Trophoblast cell (in vitro differentiated cells and primary cell): ENCODE results near the gene HLA-DQB2.
A peak's percentile ranks its signal among the peaks of the same experiment; 100 is the strongest.
"Not testable (repeated sequence)": the region's sequence is repeated elsewhere in the genome, so short reads cannot be mapped to it uniquely, and the experiment has no call there.

Source experiments
- DNase-seq, 2 donors: peaks; one replicate each; pipeline ENCODE4 v3.0.0-alpha.2; 2016
- H2AFZ ChIP-seq: 2 replicates; pipeline ENCODE4 v1.6.1; 2013; ENCODE audit warnings: low read length, moderate library complexity, mild to moderate bottlenecking; ENCODE audit not compliant: insufficient read depth, poor library complexity
- H2AK5ac ChIP-seq: 2 replicates; pipeline ENCODE4 v1.6.1; 2013; ENCODE audit warnings: mild to moderate bottlenecking, low read length
- H2BK120ac ChIP-seq: 2 replicates; pipeline ENCODE4 v1.6.1; 2013; ENCODE audit warnings: low read length, mild to moderate bottlenecking, moderate library complexity; ENCODE audit not compliant: insufficient read depth, poor library complexity
- H2BK12ac ChIP-seq: 2 replicates; pipeline ENCODE4 v1.6.1; 2013; ENCODE audit warnings: mild to moderate bottlenecking, low read length, moderate library complexity
- H2BK5ac ChIP-seq: 2 replicates; pipeline ENCODE4 v1.6.1; 2013; ENCODE audit warnings: low read length, low read depth, moderate library complexity, mild to moderate bottlenecking; ENCODE audit not compliant: poor library complexity
- H3K14ac ChIP-seq: 2 replicates; pipeline ENCODE4 v1.6.1; 2013; ENCODE audit warnings: mild to moderate bottlenecking, low read length
- H3K18ac ChIP-seq: 2 replicates; pipeline ENCODE4 v1.6.1; 2013; ENCODE audit warnings: mild to moderate bottlenecking, low read length
- H3K23ac ChIP-seq: 2 replicates; pipeline ENCODE4 v1.6.1; 2013; ENCODE audit warnings: low read length
- H3K27ac ChIP-seq: 2 replicates; pipeline ENCODE4 v1.5.1; 2013; ENCODE audit warnings: low read depth, mild to moderate bottlenecking, inconsistent platforms, low read length, moderate library complexity
- H3K27me3 ChIP-seq: 2 replicates; pipeline ENCODE4 v1.6.1; 2013; ENCODE audit warnings: inconsistent platforms, mild to moderate bottlenecking, low read length, moderate library complexity; ENCODE audit not compliant: insufficient read depth
- H3K36me3 ChIP-seq, 2 experiments: 1 replicate in 1 of 2; 2 replicates in 1 of 2; pipeline ENCODE4 v1.6.1; 2013; ENCODE audit warnings: low read length in 2 of 2, mild to moderate bottlenecking in 2 of 2, moderate library complexity in 1 of 2; ENCODE audit not compliant: insufficient read depth in 2 of 2, control insufficient read depth in 1 of 2
- H3K4ac ChIP-seq: 2 replicates; pipeline ENCODE4 v1.6.1; 2013; ENCODE audit warnings: low read depth, mild to moderate bottlenecking, low read length, moderate library complexity
- H3K4me1 ChIP-seq, 2 experiments: 1 replicate in 1 of 2; 2 replicates in 1 of 2; pipeline ENCODE4 v1.6.1; 2013; ENCODE audit warnings: low read length in 2 of 2, mild to moderate bottlenecking in 2 of 2, moderate library complexity in 1 of 2; ENCODE audit not compliant: insufficient read depth in 2 of 2, control insufficient read depth in 1 of 2
- H3K4me2 ChIP-seq: 2 replicates; pipeline ENCODE4 v1.6.1; 2013; ENCODE audit warnings: inconsistent platforms, mild to moderate bottlenecking, low read length, moderate library complexity
- H3K4me3 ChIP-seq: 2 replicates; pipeline ENCODE4 v1.5.1; 2013; ENCODE audit warnings: mild to moderate bottlenecking, low read depth, low read length, inconsistent platforms
- H3K79me1 ChIP-seq: one replicate; pipeline ENCODE4 v1.6.1; 2013; ENCODE audit warnings: low read length
- H3K79me2 ChIP-seq: 2 replicates; pipeline ENCODE4 v1.6.1; 2013; ENCODE audit warnings: low read length, mild to moderate bottlenecking; ENCODE audit not compliant: control insufficient read depth, insufficient read depth, poor library complexity
- H3K9ac ChIP-seq: 2 replicates; pipeline ENCODE4 v1.6.1; 2013; ENCODE audit warnings: mild to moderate bottlenecking, low read length
- H3K9me3 ChIP-seq: 2 replicates; pipeline ENCODE4 v1.6.1; 2013; ENCODE audit warnings: low read depth, mild to moderate bottlenecking, control low read depth, inconsistent platforms, low read length; ENCODE audit not compliant: insufficient read depth
- H4K12ac ChIP-seq: 2 replicates; pipeline ENCODE4 v1.6.1; 2013; ENCODE audit warnings: low read depth, mild to moderate bottlenecking, low read length, moderate library complexity
- H4K8ac ChIP-seq: 2 replicates; pipeline ENCODE4 v1.6.1; 2013; ENCODE audit warnings: low read depth, mild to moderate bottlenecking, low read length, moderate library complexity
- H4K91ac ChIP-seq: one replicate; pipeline ENCODE4 v1.6.1; 2013; ENCODE audit warnings: low read depth, mild to moderate bottlenecking, low read length, moderate library complexity
- WGBS: extraction: QIAGEN DNeasy Blood & Tissue Kit; methylation state at CpG from one replicate; pipeline ENCODE4 v1.1.7; 2013; ENCODE audit warnings: missing lambda C conversion rate; ENCODE audit not compliant: insufficient read length, insufficient coverage; ENCODE audit errors: extremely low coverage; 5-methylcytosine and 5-hydroxymethylcytosine counted together

HLA-DQB2 gene

GRCh38 chr6:32752580-32752979 is 10.8 kb downstream of the HLA-DQB2 start:
- Histone ChIP-seq H3K36me3 (no peaks in the 10 kb centered on the region), H3K14ac (no peak overlapping the region), H4K91ac (no peak overlapping the region), H2AFZ (no peak overlapping the region), H3K9ac (no peak overlapping the region), H3K79me1 (no peaks in the 10 kb centered on the region), H3K27me3 (no peaks in the 10 kb centered on the region), H4K12ac (no peak overlapping the region), H3K79me2 (no peaks in the 10 kb centered on the region), H4K8ac (no peak overlapping the region), H3K4me2 (no peak overlapping the region), H3K4me3 (no peak overlapping the region), H2BK5ac (no peak overlapping the region), H2BK120ac (no peak overlapping the region), H3K4ac (no peak overlapping the region), H3K9me3 (no peaks in the 10 kb centered on the region), H3K23ac (no peak overlapping the region), H2BK12ac (no peak overlapping the region), H3K27ac (no peak overlapping the region), H3K4me1 (no peaks in the 10 kb centered on the region), H2AK5ac (no peak overlapping the region), H3K18ac (no peak overlapping the region)
- whole genome bisulfite sequencing = no CpG with 5 or more reads among the region's 8 CpGs
- peak in 1 of 2 donors; percentile 19 for DNase-seq

GRCh38 chr6:32745649-32746048 is 17.7 kb downstream of the HLA-DQB2 start:
- H3K27ac ChIP-seq, H3K18ac ChIP-seq, H3K4me2 ChIP-seq, H3K14ac ChIP-seq, H3K9ac ChIP-seq, H3K23ac ChIP-seq, H4K12ac ChIP-seq, H2BK120ac ChIP-seq, H2BK5ac ChIP-seq, H3K9me3 ChIP-seq, H3K4ac ChIP-seq, H4K8ac ChIP-seq, H3K36me3 ChIP-seq, H3K4me1 ChIP-seq, H2BK12ac ChIP-seq, H3K27me3 ChIP-seq, H3K79me2 ChIP-seq, H3K4me3 ChIP-seq, H4K91ac ChIP-seq, H3K79me1 ChIP-seq, H2AK5ac ChIP-seq, H2AFZ ChIP-seq, DNase-seq: not testable (repeated sequence)
- no CpG with 5 or more reads among the region's 1 CpG for WGBS

GRCh38 chr6:32744776-32745175 is 18.6 kb downstream of the HLA-DQB2 start:
- WGBS = no CpG with 5 or more reads among the region's 5 CpGs
- H3K9ac ChIP-seq = no peak overlapping the region

GRCh38 chr6:32742374-32742773 is 21.0 kb downstream of the HLA-DQB2 start:
- Histone ChIP-seq H3K18ac (no peak overlapping the region), H4K12ac (no peak overlapping the region), H2AK5ac (no peak overlapping the region), H3K4me1 (no peaks in the 10 kb centered on the region), H2BK120ac (no peak overlapping the region), H3K79me1 (no peaks in the 10 kb centered on the region), H4K91ac (no peak overlapping the region), H3K4ac (no peak overlapping the region), H3K79me2 (no peaks in the 10 kb centered on the region), H3K27ac (no peak overlapping the region), H3K14ac (no peak overlapping the region), H3K27me3 (no peaks in the 10 kb centered on the region), H3K36me3 (no peaks in the 10 kb centered on the region), H3K9me3 (no peaks in the 10 kb centered on the region), H2BK12ac (no peak overlapping the region), H3K9ac (no peak overlapping the region), H4K8ac (no peak overlapping the region), H2BK5ac (no peak overlapping the region), H3K4me3 (no peak overlapping the region), H3K4me2 (no peak overlapping the region), H2AFZ (no peak overlapping the region), H3K23ac (no peak overlapping the region)
- no peak for DNase-seq
- no CpG with 5 or more reads among the region's 3 CpGs for WGBS

More at GRCh38 chr6:32744776-32745175, 18.6 kb downstream of the HLA-DQB2 start:
- Histone ChIP-seq H3K4me3 (no peak overlapping the region), H4K8ac (no peak overlapping the region), H2BK12ac (no peak overlapping the region), H3K36me3 (no peaks in the 10 kb centered on the region), H2AK5ac (no peak overlapping the region), H3K79me2 (no peaks in the 10 kb centered on the region), H2BK5ac (no peak overlapping the region), H3K23ac (no peak overlapping the region), H4K91ac (no peak overlapping the region), H3K27ac (no peak overlapping the region), H4K12ac (no peak overlapping the region), H2BK120ac (no peak overlapping the region), H2AFZ (no peak overlapping the region), H3K79me1 (no peaks in the 10 kb centered on the region), H3K9me3 (no peaks in the 10 kb centered on the region), H3K18ac (no peak overlapping the region), H3K4me1 (no peaks in the 10 kb centered on the region), H3K14ac (no peak overlapping the region), H3K4me2 (no peak overlapping the region), H3K27me3 (no peaks in the 10 kb centered on the region), H3K4ac (no peak overlapping the region)
- no peak for DNase-seq
